HG03045 (cell line): ENCODE measurements around the gene INVS.

Experiments
- ATAC-seq: cut with Tn5 transposase; IDR thresholded peaks from one replicate; pipeline ENCODE4 v1.9.1; 2021; ENCODE audit warnings: mild to moderate bottlenecking, moderate library complexity; ENCODE audit not compliant: unreplicated experiment

Gene INVS

GRCh38 chr9:100267211-100267610 is 168.2 kb downstream of the INVS start:
- no peak for ATAC-seq

GRCh38 chr9:100268271-100268670 is 169.2 kb downstream of the INVS start:
- ATAC-seq: no peak

DNA sequence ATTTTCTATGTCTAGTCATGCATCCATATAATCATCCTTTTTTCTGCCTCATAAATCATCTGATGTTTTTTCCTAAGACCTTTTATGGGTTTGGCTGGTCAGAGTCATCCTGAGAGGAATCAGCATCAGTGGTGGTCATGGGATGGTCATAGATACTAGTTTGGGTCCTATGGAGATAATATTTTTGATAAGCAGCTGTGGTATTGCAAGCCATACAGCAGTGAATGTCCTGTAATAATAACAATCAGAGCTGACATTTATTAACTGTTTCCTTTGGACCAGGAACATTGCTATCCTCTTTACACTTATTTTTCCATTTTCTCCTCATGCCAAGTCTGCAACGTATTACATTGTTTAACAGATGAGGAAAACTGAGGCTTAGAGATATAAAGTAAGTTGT is 170.6 kb downstream of the INVS start:
- ATAC-seq: no peak

- ATAC-seq: no peak
Observed at GRCh38 chr9:100277166-100277979, 178.3 kb downstream of the INVS start.

DNA sequence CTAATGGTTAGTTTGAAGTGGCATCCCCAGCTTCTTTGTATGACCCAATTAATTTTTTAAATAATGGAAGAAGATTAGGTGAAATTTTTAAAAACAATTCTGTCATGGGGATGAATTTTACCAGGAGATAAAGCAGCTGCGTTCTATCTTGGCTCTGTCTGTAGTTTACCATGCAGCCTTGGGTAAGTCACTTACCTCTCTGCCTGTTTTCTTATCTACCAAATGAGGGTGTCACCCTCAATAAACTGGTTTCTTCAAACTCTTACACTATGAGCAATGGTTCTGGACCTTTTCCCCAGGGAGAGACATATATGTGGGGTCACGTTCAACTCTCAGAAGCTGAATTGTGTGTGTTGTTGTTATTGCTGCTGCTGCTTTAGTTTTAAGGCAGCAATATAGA is 182.0 kb downstream of the INVS start:
- no peak for ATAC-seq

GRCh38 chr9:100281676-100282387 is 182.8 kb downstream of the INVS start:
- ATAC-seq: no peak

DNA sequence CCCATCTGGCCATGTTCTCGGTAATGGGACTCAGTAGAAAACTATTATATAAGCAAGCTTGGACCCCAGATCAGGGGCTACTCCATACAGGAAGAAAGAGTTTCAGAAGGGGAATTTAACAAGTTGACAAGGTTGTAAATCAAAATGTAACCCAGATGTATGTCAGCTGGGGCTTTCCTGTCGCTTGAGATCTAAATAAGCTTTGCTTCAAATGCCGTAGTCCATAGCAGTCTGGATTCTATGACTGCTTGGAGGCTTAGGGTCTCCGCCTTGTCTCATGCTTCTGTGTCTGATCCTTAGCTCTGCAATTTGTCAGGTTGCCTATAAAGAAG is 183.3 kb downstream of the INVS start:
- no peak for ATAC-seq

DNA sequence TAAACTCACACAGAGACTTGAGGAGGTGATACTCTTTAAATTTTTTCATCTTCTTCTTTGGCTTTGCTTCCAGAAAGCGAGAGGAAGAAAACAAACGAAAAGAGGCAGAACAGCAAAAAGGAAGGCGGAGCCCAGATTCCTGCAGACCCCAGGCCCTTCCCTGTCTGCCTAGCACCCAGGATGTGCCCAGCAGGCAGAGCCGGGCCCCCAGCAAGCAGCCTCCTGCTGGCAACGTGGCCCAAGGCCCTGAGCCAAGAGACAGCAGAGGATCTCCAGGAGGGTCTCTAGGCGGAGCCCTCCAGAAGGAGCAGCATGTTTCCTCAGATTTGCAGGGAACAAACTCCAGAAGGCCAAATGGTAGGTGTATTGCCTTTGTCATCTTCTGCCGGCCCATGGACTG is 185.2 kb downstream of the INVS start:
- no peak for ATAC-seq

GRCh38 chr9:100285080-100285479 is 186.0 kb downstream of the INVS start:
- no peak for ATAC-seq

GRCh38 chr9:100285601-100286000 is 186.6 kb downstream of the INVS start:
- ATAC-seq: no peak

DNA sequence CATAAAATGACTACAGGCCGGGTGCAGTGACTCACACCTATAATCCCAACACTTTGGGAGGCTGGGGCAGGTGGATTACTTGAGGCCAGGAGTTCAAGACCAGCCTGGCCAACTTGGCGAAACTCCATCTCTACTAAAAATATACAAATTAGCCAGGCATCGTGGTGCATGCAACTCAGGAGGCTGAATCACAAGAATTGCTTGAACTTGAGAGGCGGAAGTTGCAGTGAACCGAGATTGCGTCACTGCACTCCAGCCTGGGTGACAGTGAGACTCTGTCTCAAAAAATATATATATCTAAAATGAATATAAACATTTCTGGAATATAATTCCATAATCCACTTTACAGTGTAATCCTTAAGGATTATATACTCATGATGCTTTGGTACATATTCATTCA is 187.2 kb downstream of the INVS start:
- ATAC-seq: no peak

GRCh38 chr9:100287186-100287585 is 188.1 kb downstream of the INVS start:
- ATAC-seq: no peak

DNA sequence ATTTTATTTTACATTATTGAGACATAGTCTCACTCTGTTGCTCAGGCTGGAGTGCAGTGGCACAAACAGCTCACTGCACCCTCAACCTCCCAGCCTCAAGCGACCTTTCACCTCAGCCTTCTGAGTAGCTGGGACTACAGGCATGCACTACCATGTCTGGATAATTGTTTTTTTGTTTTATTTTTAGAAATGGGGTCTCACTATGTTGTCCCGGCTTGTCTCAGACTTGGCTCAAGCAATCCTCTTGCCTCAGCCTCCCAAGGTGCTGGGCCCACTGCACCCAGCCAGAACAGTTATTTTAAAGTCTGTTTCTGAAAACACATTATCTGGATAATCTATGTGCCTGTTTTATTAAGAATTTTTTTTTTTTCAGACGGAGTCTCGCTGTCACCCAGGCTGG is 191.7 kb downstream of the INVS start:
- ATAC-seq: no peak

- no peak for ATAC-seq
Observed at GRCh38 chr9:100292414-100292813, 193.4 kb downstream of the INVS start.

GRCh38 chr9:100294341-100294740 is 195.3 kb downstream of the INVS start:
- no peak for ATAC-seq

GRCh38 chr9:100294806-100295205 is 195.8 kb downstream of the INVS start:
- no peak for ATAC-seq

- no peak for ATAC-seq
Observed at GRCh38 chr9:100295240-100295639, 196.2 kb downstream of the INVS start.

DNA sequence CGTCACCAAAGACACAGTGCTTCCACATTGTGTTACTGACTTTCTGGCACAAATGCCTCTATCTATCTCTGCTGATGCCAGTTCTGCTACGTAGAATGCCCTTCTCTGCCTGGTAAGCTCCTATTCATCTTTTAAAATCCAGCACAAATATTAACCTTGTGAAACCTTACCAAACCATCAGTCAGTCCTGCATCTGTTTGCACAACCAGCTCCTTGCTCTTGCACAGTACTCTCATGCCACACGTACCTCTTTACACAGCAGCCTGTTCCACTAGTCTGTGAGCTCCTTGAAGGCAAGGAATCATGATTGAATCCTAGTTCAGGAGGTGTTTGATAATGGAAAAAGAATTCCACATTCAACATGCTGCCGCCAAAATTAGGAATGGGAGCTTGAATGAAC is 197.4 kb downstream of the INVS start:
- no peak for ATAC-seq

DNA sequence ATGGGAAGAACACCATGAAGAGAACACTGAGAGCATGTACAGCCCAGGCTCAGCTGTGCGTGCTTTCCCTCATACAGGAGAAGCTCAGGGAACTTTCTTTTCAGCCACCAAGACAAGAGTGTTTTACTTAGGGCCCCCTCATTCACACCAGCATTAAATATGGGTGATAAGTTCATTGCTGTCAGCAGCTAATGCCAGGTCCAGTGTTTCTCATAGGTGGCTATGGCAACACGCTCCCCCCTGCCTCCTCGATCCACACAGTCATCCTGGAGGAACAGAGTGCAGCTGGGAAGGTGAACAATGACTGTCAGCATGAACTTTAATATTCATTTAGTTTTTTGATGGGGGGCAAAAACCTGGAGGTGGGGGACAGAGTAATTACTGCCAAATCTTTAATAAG is 199.3 kb downstream of the INVS start:
- no peak for ATAC-seq

DNA sequence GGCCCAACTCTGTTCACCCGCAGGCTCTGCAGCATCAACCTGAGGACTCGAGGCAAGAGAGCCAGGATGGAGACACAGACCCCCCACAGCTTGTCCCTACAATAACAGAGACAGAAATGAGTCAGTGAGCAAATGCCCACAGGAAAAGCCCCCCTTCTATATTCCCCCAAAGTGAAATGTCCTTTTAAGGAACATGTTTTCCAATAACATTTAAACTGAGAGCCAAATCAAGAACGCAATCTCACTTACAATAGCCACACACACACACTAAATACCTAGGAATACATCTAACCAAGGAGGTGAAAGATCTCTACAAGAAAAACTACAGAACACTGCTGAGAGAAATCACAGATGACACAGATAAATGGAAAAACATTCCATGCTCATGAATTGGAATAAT is 204.7 kb downstream of the INVS start:
- no peak for ATAC-seq

- ATAC-seq: no peak
Observed at GRCh38 chr9:100306283-100306682, 207.2 kb downstream of the INVS start.

DNA sequence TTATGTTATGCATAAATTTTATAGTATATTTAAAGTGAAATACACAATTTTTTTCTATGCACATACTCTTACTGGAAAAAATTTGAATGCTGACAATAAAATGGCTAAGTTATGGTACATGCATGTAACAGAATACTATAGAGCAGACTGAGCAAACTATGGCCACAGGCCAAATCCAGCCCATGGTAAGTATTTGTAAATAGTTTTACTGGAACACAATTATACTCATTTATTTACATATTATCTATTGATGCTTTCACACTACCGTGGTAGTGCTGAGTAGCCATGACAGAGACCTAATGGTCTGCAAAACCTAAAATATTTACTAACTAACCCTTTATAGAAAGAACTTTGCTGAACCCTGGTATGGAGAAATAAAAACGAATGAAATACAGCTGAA is 208.0 kb downstream of the INVS start:
- no peak for ATAC-seq
